T-helper 2 cell treated with Interferon-gamma antibody and Interleukin-4, amounts not matched to agents 100 ng/mL and 5 ng/mL, for 36 hours (primary cell): ENCODE results near the gene DYSF. TPM values are rescaled to one million over a fixed set of nuclear protein-coding genes. Genes with fewer than 3 reads are reported as not detected.
"Not testable (repeated sequence)": the region's sequence is repeated elsewhere in the genome, so short reads cannot be mapped to it uniquely, and the experiment has no call there.

Experiments used
- intact Hi-C: fragments of 100-400 bp; cut with micrococcal nuclease; formaldehyde crosslinking; loops from one replicate; pipeline ENCODE4 v1.15.1; 2023
- total RNA-seq: library from RNA; stranded (reverse); gene quantifications from 2 replicates; pipeline ENCODE4 v1.2.3, GENCODE V29; 2022

DYSF gene
- total RNA-seq, 1 donor from 2014 or later = not detected

- intact Hi-C loops = no loop called here
Measured at GRCh38 chr2:71472019-71472418, 18.7 kb downstream of the DYSF start.

GRCh38 chr2:71473346-71474031 lies 20.1 kb downstream of the DYSF start:
- intact Hi-C loops = no loop called here

- intact Hi-C loops = no loop called here
Measured at GRCh38 chr2:71474116-71474743, 20.9 kb downstream of the DYSF start.

- intact Hi-C loops = no loop called here
Measured at GRCh38 chr2:71474744-71475397, 21.5 kb downstream of the DYSF start.

- intact Hi-C loops = no loop called here
Measured at GRCh38 chr2:71476495-71476894, 23.1 kb downstream of the DYSF start.

GRCh38 chr2:71477231-71477691 lies 23.9 kb downstream of the DYSF start:
- intact Hi-C loops = no loop called here

GRCh38 chr2:71478806-71479205 lies 25.4 kb downstream of the DYSF start:
- intact Hi-C loops = no loop called here

- intact Hi-C loops = no loop called here
Measured at GRCh38 chr2:71479261-71479660, 25.9 kb downstream of the DYSF start.

GRCh38 chr2:71481111-71481510 lies 27.8 kb downstream of the DYSF start:
- intact Hi-C loops = no loop called here

- intact Hi-C loops = no loop called here
Measured at GRCh38 chr2:71482055-71482454, 28.7 kb downstream of the DYSF start.

GRCh38 chr2:71483246-71483645 lies 29.9 kb downstream of the DYSF start:
- intact Hi-C loops = no loop called here

GRCh38 chr2:71484354-71484753 lies 31.0 kb downstream of the DYSF start:
- intact Hi-C loops = no loop called here

GRCh38 chr2:71486881-71487640 lies 33.7 kb downstream of the DYSF start:
- intact Hi-C loops = no loop called here

GRCh38 chr2:71491551-71491950 lies 38.2 kb downstream of the DYSF start:
- intact Hi-C loops = not testable (repeated sequence)

- intact Hi-C loops = no loop called here
Measured at GRCh38 chr2:71492112-71492511, 38.8 kb downstream of the DYSF start.

GRCh38 chr2:71494091-71494490 lies 40.7 kb downstream of the DYSF start:
- intact Hi-C loops = no loop called here

- intact Hi-C loops = no loop called here
Measured at GRCh38 chr2:71494523-71495155, 41.3 kb downstream of the DYSF start.

GRCh38 chr2:71496156-71496770 lies 42.9 kb downstream of the DYSF start:
- intact Hi-C loops = no loop called here

- intact Hi-C loops = no loop called here
Measured at GRCh38 chr2:71498261-71498701, 44.9 kb downstream of the DYSF start.

- intact Hi-C loops = no loop called here
Measured at GRCh38 chr2:71499691-71500090, 46.3 kb downstream of the DYSF start.
